Stimulated activated CD8-positive, alpha-beta memory T cell treated with anti-CD3 and anti-CD28 coated beads, Interleukin-15, amount 100 ng/mL, for 24 hours (primary cell): ENCODE data around the gene SLC7A5.
"Not testable (repeated sequence)": the region's sequence is repeated elsewhere in the genome, so short reads cannot be mapped to it uniquely, and the experiment has no call there.

Experiments
- DNase-seq: peaks from one replicate; pipeline ENCODE4 v3.0.0-alpha.2; 2020; ENCODE audit warnings: low read depth

Gene SLC7A5

DNA sequence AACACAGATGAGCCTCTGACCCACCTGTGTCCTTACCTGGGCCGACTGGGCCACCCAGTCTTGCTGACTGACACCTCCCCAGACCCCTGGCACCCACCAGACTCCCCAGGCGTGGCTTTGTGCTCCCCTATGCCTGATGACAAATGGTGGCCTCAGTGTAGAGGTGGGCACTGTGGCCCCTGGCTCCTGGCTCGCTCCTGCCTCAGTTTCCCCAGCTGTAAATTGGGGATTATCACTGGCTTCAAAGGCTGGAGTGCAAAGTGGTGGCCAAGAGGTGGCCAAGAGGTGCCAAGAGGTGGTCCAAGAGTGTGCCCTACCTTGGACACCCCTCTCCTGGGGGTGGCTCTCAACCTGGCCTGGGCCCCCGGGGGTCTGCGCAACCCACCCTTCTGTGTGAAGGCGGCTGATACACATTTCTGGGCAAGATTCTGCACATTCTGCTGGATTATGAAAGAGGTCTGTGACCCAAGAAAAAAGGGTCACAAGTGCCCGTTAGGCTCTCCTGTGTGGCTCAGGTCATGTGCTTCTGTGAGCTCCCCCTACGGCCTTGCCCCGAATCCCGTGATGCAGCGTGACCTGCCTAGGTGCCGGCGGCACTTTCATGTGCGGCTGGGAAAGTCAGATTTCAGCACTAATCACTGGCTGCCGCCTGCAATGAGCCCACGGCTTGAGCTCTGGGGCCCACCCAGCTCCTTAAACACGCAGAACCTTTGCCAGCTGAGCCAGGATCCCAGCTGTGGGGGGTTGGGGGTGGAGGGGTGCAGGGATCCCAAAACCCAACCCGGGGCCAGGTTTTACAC lies 7.8 kb downstream of the SLC7A5 start:
- DNase-seq, result not testable (repeated sequence)

DNA sequence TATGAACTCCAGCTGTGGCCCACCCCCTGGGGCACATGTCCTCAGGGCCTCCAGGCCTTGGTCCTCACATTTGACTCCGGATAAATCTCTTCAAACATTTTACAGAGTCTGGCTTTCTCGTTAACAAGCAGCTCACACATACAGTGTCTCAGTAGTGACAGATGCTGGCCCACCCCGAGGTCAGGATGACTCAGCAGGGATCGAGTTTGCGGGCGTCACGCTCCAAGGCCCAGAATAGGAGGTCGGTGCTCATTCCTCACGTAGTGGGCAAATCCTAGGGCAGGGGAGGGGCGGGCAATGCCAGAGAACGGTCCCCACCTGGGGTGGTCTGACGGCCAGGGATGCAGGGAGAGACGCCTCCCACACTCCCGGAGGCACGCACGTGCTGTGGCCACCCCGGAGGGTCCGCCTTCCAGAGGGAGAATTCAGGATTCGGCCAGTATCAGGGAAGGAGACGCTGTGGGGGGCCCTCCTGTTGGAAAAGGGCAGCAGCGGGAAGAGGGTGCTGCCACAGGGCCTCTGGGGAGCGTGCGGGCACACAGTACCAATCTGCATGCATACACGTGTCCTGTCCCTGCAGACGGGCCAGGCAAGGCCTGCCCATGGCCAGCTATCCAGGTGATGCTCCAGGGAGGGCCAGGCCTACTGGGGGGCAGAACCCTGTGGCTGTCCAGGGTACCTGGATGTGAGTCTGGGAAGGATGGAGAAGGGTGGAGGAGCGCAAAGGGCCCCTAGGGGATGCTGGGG lies 8.6 kb downstream of the SLC7A5 start:
- DNase-seq, result no peak

DNA sequence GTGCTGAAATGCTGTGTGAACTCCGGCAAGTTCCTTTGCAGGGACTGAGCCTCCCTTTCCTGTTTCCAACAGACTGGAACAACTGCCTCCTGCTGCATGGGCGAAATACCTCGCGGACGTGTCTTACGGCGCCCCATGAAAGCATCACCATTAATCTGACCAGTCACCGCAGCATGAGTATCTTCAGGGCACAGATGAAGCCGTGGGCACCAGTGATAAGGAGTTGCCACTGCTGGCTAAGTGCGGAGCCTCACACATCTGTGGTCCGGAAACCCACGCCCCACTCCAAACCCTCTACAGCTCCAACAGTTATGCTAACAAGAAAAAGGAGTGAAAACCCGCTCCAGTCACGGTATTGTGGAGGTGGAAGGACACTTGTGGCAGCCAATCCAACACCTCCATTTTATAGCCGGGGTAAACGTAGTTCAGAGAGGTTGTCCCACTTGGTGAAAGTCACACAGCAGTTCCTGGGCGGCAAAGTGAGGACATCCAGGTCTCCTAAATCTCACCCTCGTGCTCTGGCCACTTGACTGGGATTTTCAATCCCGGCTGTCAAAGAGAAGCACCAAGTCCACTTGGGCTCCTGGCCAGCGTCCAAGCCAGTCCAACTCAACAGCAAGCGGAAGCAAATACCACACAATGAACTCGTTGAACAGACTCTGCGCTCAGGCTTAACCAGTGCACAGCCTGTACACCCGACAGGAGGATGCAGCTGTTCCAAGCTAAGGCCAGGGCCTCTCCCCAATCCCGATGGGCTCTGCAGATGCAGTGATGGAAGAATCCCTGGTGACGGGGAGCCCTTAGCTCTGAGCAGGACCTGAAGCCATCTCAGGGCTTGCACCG lies 10.9 kb downstream of the SLC7A5 start:
- DNase-seq, result not testable (repeated sequence)

DNA sequence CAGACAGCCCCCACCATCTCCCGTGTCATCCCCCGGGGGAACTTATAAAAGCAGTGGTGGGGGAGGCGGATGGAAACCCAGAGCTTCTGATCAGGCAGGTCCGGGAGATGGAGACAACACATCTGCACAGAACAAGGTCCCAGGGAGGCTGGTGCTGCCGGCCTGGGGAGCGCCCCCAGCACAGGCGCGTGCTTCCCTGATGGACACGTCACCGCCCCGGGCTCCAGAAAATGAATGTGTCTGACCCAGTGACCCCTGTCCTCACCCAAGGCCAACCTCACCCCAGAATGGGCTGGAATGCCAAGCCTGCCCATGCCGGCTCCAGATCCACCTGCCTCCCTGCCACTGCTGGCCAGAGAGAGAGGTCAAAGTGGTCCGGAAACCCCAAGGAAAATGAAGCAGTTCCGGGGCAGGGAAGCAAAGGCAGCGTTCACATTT lies 12.5 kb downstream of the SLC7A5 start:
- no peak for DNase-seq

DNA sequence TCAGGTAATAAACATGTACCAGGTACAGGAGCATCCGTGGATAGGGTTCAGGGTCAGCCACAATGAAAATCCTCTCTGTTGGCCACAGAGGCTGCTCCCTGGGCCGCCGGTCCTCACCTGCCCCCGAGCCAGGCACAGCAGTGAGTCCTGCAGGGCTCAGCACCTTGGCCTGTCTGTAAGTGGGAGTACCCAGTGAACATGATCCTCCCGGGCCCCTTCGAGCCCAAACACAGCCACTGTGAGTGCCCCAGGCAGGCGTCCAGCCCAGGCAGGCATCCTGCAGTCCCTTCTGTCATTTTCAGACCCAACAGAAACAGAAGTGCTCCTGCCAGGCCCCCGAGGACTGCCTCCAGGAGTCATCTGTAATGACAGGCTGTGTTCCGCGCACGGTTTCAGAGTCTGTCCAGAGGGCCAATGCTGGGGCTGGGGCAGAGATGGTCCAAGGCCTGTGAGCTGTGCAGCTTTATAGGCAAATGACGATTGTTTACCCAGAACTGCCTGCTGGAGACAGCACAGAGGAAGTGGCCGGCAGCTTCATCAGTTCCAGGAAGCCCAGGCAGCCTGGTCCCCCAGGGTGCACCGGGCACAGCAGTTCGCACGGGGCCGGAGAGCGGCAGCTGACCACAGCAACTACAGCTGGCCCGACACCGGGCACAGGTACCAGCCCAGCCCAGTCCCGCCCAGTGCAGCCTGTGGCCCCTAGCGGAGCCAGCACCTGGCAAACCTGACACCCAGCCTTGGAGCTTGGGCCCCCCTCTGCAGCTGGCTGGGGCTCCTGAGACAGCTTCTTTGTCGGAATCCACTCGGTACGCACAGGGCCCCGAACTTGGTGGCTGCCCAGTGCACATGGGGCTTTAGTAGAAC lies 13.2 kb downstream of the SLC7A5 start:
- DNase-seq, result no peak

DNA sequence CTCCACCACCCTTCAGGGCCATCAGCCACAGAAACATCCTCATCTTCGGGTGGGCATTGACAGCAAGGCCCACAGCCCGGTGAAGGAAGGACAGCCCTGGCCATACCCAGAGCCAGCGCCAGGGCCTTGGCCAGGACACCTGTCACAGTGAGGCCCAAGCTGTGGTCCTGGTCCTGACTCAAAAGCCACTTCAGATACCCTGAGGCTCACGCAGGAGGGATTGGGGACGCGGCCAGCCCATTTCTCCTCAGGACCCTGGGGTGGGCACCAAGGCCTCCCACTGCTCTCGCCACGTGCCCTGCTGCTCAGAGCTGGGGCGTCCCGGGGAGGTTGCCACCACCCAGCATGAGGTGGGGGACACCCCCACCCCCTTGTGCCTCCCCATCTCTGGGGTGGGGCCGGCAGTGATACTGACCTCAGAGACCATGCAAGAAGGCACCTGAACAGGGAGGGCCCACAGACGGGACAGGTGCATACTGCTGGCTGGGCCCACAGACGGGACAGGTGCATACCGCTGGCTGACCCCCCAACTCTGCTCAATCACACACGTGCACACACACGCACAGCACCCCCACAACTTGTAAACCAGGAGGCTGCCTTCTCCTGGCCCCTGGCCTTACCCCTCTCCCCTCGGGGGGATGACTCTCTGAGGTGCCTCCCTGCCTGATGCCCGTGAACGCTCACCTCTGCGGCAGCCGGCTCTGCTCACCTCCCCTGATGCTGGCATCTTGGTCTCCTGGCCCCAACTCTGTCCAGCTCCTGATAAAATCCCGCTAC lies 14.2 kb downstream of the SLC7A5 start:
- DNase-seq, result no peak

DNA sequence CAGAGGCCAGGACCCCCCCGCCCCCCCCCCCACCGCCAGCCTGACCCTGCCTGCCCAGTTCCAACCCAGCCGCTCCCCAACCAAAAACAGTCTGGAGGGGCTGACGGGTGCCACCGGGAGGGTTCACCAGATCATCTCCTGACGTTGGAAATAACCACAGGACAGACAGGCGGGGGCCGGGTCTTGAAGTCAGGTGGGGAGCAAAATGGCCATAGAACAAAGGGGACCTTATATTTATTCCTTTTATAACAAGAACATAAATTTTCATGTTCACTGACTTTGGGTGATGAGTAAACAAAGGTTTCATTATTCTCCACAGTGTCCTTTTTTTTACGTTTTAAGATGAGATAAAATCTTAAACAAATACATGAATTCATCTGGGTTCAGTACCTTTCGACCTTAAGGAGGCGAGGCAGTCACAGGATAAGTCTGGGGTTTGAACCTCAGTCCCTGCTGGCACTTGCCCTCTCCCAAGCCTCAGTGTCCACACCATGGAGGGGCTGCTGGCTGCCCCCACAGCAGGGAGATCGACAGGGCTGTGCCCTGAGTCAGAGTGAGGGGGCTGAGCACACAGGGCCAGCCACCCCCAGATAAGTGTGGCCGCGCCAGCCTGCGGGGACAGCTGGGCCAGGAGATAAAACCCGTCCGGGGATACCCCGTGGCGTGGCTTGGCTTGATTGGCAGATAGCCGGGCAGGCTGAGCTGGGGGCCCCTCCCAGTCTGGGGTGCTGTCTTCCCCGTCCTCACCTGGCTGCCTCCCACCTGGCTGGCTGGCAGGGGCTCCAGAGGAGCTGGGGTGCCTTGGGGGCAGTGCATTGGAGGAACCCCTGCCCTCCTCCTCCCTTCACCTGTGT lies 15.0 kb downstream of the SLC7A5 start:
- DNase-seq, result no peak

DNA sequence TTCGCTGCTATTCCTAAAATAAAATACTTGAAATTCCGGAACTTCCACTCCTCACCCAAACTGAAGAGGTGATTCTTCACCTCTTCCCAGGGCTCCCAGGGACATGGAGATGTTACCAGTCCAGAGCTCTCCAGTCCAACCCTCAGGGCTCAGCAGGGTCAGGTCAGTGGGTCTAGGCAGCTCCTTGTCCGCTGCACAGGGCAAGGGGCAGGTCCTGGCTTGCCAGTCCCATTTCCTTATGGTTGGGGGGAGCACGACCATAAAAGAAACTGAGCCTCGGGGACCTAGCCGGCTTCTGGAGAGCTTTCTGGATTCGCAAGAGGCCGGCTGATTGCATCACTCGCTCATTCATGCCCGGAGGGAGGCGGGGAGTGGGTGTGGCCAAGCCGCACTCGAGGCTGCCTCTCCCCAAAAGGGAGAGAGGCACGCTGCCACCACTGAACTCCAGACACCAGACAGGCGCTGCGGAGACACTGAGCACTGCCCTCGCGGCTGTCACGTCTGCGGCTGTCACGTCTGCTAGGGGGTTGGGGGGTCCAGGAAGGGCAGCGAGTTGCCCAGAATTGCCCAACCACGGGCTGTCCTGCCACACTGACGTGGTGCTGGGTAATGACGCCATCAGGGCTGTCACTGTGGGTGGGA lies 15.8 kb downstream of the SLC7A5 start:
- peak; percentile 55 for DNase-seq

DNA sequence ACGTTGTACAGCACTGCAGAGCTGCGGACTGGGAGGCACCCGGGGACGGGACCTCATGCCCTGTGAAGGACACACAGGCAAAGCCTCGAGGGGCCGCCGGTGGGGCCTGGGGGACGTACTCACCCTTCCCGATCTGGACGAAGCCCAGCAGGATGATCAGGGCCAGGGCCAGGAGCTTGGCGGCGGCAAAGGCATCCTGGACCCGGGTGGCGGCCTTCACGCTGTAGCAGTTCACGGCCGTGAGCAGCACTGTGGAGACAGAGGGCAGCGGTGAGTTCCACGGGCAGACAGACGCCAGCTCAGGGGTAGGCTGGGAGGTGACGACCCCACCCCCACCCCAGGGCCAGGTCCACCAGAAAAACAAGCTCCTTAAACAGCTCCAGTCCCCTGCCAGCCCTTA lies 17.7 kb downstream of the SLC7A5 start:
- DNase-seq, result no peak

DNA sequence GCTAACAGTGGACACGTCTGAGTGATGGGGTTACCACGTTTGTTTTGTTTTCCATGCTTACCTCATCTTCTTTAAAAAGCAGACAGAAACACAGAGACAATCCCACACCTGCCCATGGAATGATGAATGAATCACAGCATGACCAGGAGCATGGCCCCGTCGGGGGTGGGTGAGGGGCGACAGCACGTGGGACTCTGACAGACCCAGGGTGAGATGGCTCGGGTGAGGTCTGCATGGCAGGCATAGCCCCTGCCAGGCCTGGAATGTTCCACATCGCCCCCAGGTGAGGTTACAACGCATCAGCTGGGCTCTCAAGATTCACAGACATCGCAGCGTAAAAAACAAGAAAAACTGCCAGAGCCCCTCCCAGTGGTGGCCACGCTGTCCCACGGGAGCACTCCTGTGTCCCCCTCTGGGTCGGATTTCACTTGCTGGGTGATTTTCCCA lies 18.1 kb downstream of the SLC7A5 start:
- no peak for DNase-seq

DNA sequence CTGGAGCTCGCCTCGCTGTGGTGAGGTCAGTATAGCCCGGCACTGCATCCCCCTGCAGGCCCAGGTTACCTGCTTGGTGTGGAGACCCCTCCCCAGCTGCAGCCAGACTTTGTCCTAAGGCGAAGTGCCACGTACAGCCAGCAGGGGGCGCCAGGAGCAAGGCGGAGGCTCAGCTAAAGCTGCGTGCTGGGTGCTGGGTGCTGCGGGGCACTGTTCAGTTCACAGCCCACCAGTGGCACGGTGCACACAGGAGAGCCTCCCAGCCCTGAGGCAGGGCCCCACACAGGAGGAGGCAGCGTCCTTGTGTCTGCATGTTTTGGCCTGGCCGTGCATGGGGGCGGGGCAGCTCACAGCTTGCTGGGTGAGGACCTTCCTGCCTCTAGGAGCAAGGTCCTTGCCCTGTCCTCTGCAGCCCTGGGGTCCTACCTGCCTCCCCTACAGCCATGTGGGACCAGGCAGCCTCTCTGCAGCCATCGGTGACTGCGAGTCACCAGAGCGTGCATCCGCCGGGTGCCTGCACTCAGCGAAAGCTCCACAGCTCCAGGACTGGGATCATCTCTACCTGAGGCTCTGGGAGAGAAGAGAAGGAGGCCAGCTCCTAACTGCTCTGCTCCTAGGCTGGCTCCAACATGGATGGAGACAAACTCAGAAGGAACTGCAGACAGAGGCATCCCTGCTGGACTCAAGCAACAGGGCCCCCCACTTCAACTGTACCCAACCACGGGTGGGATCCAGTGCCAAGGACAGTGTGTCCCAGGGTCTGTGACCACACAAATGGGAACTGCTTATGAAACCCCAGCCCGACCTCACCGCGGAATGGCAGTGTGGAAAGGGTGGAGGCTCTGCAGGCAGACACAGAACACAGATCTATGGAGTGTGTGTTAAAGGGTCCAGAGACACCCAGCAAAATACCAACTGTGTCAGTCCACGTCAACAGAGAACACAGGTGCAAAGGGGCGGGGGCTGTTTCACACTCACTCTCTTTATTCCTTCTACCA lies 19.0 kb downstream of the SLC7A5 start:
- peak; percentile 62 for DNase-seq

DNA sequence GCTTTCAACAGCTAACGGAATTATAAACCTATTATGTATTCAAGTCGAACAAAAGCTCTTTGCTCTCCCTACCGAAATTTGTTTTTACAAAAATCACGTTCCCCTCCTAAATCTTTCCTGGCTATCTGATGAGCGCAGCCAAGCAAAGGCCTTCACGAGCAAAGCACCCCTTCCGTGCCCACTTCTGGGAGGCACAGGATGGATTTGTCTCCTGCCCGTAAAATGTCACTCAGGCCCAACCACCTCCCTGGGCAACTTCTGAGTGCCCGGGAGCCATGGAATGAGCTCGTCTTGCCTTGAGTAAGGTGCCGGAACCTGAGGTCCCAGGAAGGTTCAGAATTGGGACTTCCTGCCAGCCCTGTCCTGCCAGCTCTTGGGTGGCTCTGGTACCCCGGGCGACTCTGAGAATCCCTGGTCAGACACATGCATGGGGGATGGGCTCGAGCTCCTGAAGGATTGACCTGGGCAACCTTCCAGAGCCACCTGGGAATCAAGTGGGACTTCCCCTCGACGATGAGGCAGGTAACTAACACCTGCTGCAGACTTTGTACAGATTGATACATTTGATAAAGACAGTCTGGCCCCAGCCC lies 19.8 kb downstream of the SLC7A5 start:
- DNase-seq, result no peak

DNA sequence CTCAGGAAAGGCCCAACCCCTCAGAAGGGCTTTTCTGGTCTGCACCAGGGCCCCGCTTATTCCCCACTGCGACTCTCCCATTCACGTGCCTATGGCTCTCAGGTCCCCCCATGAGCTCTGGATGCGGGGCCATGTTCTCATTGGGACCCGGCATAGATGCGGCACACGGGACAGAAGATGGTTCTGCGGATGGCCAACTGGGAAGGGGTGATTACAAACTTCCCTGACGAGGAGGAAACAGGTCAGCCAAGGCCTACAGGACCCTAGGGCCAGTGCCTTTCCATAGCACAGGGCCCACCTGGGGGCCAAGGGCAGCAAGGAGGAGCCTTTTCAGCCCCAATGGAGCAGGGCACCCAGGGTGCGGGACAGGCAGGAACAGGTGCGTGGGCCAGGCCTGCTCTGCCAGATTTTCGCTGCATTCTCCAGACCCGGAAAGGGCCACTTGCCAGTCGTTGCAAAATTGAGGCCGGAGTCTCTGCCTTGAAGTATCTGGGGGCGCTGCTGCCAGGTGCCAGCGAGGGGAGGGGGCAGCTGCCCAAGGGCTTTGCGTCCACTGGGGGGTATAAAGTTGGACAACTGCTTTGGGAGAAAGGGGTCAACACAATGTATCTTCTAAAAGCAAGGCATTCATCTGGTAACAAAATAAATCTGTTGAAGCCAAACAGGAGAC lies 20.5 kb downstream of the SLC7A5 start:
- no peak for DNase-seq

DNA sequence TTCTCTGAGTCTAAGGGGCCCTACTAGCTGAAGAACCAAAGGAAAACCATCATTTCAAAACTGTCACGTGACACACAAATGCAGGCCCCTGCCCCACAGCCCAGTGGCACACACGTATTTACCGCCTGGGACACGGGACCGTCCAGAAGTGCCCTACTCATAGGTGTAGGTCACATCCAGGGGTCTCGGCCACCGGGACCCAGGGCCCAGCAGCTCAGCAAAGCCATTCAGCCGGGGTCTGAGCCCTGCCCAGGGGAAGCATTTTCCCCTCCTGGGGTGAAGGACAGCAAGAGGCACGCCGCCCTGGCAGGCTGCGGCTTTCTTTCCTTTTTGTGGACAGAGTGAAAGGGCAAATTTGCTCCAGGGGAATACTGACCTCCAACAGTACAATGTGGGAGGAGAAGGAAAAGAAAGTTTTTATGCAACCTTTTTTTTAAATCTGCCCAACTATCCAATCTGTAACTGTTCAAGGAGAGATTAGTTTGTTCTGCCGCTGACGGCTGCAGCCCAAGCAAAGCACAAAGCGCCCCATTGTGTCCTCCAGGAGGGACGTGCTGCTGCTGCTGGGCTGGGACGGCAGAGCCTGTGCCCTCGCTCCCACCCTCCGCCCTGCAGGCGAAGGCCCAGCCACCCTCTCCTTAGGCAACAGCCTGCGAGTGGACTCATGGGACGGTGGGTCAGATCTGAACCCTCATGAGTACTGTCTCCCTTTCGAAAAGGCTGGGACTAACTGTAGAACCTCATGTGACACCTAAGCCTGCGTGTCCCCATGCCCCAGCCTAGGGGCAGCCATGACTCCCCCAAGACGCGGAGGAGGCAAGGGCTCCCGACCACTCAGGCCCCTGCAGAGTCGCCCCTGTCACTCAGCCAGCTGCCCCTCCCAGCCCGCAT lies 21.3 kb downstream of the SLC7A5 start:
- DNase-seq, result no peak

DNA sequence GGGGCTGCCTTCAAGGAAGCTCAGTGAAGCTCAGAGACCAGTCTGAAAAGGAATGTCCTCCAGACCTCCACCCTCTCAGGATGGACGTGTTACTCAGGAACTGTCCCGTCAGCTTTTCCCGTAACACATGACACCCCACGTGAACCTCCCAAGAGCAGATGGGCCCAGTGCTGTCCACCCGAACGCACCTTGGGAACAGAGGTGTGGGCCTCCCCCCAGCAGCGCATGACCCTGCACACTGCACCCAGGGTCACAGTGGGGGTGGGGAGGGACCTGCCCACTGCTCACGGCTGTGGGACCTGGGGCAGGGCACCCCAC lies 21.9 kb downstream of the SLC7A5 start:
- no peak for DNase-seq
